Measurements from ENCODE around the gene CNTN2. TPM values are rescaled to one million over a fixed set of nuclear protein-coding genes. Genes with fewer than 3 reads are reported as not detected.

Gene CNTN2
- total RNA-seq, 2 donors from 2014 or later: not detected

DNA sequence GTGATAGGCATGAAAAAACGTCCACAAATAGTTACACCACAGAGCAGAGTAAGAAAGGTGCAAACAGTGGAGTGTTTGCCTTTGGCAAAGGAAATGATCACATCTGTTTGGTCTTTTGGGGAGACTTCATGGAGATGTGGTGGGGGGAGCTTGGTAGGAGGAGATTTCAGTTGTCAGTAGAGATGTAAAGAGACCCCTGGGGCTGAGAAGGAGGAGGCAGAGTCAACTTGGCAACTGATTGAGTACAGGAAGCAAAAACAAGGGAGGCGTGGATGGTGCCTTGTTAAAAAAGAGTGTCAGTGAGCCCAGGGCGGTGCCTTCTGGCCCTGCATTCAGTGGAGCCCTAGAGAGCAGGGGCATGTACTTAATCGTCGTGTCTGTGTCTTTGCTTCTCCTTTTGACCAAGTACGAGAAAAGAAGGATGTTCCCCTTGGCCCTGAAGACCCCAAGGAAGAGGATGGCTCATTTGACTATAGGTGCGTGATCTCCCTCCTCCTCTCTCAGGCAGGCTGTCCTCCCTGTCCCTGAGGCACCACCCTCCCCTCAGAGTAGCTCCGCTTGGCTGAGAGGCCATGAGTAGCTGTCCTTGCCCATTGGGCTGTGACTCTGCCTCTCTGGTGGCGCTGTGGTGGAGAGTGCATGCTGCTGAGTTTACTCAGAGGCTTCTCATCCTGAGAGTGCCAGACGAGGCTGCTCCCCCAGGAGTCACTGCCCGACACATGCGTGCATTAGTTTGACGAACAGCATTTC is 30.4 kb upstream of the CNTN2 start:
- Mint-ChIP-seq H3K27ac (no peak overlapping the region), H3K36me3 (ENCODE audit: low read depth) (no peaks in the 10 kb centered on the region), H3K27me3 (peaks cover 49% of the 10 kb centered on the region), H3K4me1 (peaks cover 4% of the 10 kb centered on the region), H3K4me3 (no peak overlapping the region)
- no peaks in the 10 kb centered on the region for H3K9me3 ChIP-seq (ENCODE audit: control insufficient read depth, low read length, poor library complexity, severe bottlenecking)
- DNase-seq: no peak
- no peak for ATAC-seq

DNA sequence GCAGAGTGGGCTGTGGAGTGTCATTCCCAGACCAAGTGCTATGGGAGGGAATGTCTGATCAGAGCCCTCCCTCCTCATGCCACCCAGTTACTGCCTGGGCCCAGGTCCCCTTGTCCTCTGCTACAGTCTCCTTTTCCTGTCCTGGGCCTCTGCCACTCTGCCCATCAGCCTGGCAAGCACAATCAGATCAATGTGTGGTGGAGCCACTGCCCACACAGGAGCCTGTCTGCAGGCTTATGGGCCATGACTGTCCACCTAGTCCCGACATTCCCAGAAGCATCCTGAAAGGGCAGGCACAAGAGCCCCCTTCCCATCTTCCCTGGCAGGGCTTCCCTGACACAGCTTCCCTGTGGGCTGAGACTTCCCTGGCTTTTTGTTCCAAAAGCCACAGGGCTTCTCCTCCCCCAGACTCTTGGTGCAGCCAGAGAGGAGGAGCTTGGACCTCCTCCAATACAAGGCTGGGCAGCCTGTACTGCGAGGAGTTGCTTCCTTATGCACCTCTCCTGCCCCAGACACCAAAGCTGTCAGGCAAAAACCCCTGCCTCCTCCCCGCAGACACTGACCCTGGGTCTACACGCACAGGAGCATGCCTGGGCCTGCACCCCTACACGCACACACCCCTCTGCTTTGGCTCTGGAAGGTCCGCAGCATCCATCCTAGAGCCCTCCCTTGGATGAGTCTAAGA is 29.2 kb upstream of the CNTN2 start:
- Mint-ChIP-seq H3K36me3 (ENCODE audit: low read depth) (no peaks in the 10 kb centered on the region), H3K4me3 (no peak overlapping the region), H3K27ac (no peak overlapping the region), H3K27me3 (peaks cover 51% of the 10 kb centered on the region), H3K4me1 (peaks cover 2% of the 10 kb centered on the region)
- no peaks in the 10 kb centered on the region for H3K9me3 ChIP-seq (ENCODE audit: control insufficient read depth, low read length, poor library complexity, severe bottlenecking)
- ATAC-seq (no peak), DNase-seq (no peak)

DNA sequence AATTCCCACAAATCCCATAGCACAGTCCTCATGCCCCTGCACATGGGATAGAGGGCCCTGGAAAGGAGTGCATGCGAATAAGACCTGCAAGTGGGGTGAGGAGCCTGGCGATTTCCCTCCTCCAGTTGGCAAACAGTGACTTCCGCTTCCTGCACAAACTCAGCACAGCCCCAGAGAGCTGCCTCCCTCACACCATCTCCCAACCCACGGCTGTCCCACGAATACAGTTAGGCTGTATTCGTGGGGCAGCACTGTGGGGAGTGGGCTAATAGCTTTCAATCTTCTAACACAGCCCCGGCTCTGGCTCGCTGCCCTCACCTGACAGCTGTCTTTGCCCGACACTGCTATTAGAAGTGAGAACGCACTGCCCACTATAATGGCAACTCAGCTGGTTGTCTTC is 28.2 kb upstream of the CNTN2 start:
- Mint-ChIP-seq H3K27me3 (peaks cover 52% of the 10 kb centered on the region), H3K4me1 (peaks cover 2% of the 10 kb centered on the region), H3K36me3 (ENCODE audit: low read depth) (no peaks in the 10 kb centered on the region), H3K27ac (no peak overlapping the region), H3K4me3 (no peak overlapping the region)
- ATAC-seq (no peak), DNase-seq (no peak)
- no peaks in the 10 kb centered on the region for H3K9me3 ChIP-seq (ENCODE audit: control insufficient read depth, low read length, poor library complexity, severe bottlenecking)

DNA sequence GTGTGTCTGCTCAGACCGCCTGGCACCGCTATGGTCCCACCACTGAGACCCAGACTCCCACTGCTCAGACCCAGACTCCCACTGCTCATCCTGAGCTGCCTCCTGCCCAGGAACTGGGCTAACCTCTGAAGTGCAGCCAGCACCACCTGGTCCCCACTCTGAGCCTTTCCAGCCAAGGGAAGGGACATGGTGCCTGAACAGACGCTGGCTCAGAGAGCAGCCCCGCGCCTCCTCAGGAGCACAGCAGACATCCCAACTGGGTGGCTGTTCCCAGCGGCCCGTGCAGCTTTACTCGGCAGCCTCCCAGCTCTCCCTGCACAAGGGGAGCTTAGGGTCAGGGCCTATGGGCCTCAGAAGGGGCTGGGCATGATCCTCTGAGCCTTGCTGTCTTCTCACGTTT is 27.8 kb upstream of the CNTN2 start:
- Mint-ChIP-seq H3K4me1 (peaks cover 2% of the 10 kb centered on the region), H3K27me3 (peaks cover 55% of the 10 kb centered on the region), H3K27ac (no peak overlapping the region), H3K4me3 (no peak overlapping the region), H3K36me3 (ENCODE audit: low read depth) (no peaks in the 10 kb centered on the region)
- no peaks in the 10 kb centered on the region for H3K9me3 ChIP-seq (ENCODE audit: control insufficient read depth, low read length, poor library complexity, severe bottlenecking)
- DNase-seq: no peak
- ATAC-seq: no peak

DNA sequence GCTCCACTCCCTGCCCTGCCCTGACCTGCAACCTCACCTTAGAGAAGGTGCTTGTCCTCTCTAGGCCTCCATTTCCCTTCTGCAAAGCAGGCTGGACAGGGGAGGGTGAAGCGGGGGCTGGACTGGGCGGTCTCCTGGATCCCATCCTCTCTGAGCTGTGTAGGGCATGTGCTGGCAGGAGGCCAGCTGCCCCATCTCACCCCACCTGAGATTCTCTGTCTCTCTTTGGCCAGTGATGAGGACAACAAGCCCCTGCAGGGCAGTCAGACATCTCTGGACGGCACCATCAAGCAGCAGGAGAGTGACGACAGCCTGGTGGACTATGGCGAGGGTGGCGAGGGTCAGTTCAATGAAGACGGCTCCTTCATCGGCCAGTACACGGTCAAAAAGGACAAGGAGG is 26.9 kb upstream of the CNTN2 start:
- Mint-ChIP-seq H3K27ac (no peak overlapping the region), H3K36me3 (ENCODE audit: low read depth) (no peaks in the 10 kb centered on the region), H3K4me3 (no peak overlapping the region), H3K4me1 (peaks cover 2% of the 10 kb centered on the region), H3K27me3 (peaks cover 63% of the 10 kb centered on the region)
- ATAC-seq: no peak
- no peak for DNase-seq
- H3K9me3 ChIP-seq (ENCODE audit: control insufficient read depth, low read length, poor library complexity, severe bottlenecking): no peaks in the 10 kb centered on the region

DNA sequence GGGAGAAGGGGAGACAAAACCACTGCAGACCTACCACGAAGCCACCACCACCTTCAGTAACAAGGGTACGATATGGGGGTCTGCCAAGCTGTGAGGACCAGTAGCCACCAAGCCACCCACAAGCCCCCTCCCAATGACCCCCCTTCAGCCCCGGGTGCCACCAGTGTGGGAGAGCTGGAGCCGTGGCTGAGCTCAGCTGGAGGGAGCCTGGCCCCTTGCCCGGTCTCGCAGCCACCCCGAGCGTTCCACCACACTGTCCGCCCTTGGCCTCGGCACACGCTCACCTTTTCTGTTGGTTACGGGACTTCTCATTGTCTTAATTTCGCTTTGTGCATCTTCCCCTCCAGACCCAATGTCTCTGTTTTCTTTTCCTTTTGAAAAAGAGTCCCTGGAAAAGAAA is 26.4 kb upstream of the CNTN2 start:
- Mint-ChIP-seq H3K4me1 (peaks cover 2% of the 10 kb centered on the region), H3K27ac (no peak overlapping the region)
- no peak for ATAC-seq

DNA sequence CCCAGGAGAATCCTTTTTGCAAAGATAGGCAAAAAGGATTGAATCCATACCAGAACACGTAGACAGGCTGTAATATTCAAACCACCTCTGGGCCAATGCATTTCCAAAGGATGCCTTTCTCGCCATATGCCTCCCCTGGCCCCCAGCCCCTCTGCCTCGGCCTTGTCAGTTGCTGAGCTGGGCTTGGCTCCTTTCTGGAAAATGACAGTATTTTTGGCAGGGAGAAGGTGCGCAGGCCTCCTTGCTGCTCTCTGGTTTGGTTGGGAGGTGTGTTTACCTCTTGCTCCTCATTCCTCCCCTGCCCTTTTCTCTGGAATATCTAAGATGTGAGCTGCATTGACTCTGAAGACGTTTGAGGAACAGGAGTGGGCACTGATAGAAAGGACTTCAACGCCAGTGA is 26.0 kb upstream of the CNTN2 start:
- no peak overlapping the region for H3K4me3 Mint-ChIP-seq
- H3K27ac Mint-ChIP-seq: no peak overlapping the region
- H3K9me3 ChIP-seq (ENCODE audit: control insufficient read depth, low read length, poor library complexity, severe bottlenecking): no peaks in the 10 kb centered on the region
- no peaks in the 10 kb centered on the region for H3K36me3 Mint-ChIP-seq (ENCODE audit: low read depth)
- peaks cover under 1% of the 10 kb centered on the region for H3K4me1 Mint-ChIP-seq
- no peak for ATAC-seq
- H3K27me3 Mint-ChIP-seq: peaks cover 61% of the 10 kb centered on the region
- DNase-seq: no peak

More for the DNA sequence above, 26.4 kb upstream of the CNTN2 start:
- Mint-ChIP-seq H3K4me3 (no peak overlapping the region), H3K36me3 (ENCODE audit: low read depth) (no peaks in the 10 kb centered on the region), H3K27me3 (peaks cover 63% of the 10 kb centered on the region)
- no peak for DNase-seq
- H3K9me3 ChIP-seq (ENCODE audit: control insufficient read depth, low read length, poor library complexity, severe bottlenecking): no peaks in the 10 kb centered on the region

DNA sequence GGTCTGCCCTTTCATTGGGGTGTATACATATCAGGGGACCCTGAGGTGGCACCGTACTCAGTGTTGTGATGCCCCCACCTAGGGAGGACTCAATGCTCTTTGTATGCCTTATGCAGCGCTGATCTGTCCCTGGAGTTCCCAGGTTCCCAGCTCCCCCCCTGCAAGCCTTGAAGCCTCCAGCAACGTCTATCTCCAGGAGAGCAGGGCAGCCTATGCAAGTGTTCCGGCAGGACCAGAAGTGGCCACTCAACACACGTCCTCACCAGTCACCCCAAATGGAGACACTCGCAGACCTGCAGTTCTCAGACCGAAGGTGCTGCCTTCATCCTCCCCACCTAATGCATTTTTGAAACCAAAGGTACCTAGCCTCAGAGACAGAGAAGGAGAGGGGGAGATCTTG is 25.2 kb upstream of the CNTN2 start:
- Mint-ChIP-seq H3K36me3 (ENCODE audit: low read depth) (no peaks in the 10 kb centered on the region), H3K4me1 (no peaks in the 10 kb centered on the region), H3K27ac (no peak overlapping the region), H3K27me3 (peaks cover 61% of the 10 kb centered on the region), H3K4me3 (no peak overlapping the region)
- DNase-seq: no peak
- no peaks in the 10 kb centered on the region for H3K9me3 ChIP-seq (ENCODE audit: control insufficient read depth, low read length, poor library complexity, severe bottlenecking)
- no peak for ATAC-seq

DNA sequence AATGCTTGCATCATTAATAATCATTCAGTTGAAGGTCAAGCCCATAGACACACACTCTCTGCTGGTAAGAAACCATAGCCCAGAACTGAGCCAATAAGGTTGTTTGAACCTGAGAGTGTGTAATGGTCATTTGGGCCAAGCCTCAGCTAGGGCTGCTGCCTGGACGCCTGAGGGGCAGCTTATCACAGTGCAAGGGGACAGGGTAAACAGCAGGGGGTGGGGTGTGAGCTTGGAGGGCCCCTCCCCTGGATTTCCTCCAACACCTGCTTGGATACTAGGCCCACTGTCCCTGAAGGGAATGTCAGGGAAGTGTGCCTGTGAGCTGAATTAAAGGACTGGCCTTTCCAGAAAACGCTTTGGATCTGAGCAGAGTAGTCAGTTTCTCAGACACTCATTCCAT is 24.6 kb upstream of the CNTN2 start:
- no peak overlapping the region for H3K27ac Mint-ChIP-seq
- peaks cover 59% of the 10 kb centered on the region for H3K27me3 Mint-ChIP-seq
- DNase-seq (no peak), ATAC-seq (no peak)
- H3K36me3 Mint-ChIP-seq (ENCODE audit: low read depth): no peaks in the 10 kb centered on the region
- no peaks in the 10 kb centered on the region for H3K4me1 Mint-ChIP-seq
- H3K4me3 Mint-ChIP-seq: no peak overlapping the region
- no peaks in the 10 kb centered on the region for H3K9me3 ChIP-seq (ENCODE audit: control insufficient read depth, low read length, poor library complexity, severe bottlenecking)

DNA sequence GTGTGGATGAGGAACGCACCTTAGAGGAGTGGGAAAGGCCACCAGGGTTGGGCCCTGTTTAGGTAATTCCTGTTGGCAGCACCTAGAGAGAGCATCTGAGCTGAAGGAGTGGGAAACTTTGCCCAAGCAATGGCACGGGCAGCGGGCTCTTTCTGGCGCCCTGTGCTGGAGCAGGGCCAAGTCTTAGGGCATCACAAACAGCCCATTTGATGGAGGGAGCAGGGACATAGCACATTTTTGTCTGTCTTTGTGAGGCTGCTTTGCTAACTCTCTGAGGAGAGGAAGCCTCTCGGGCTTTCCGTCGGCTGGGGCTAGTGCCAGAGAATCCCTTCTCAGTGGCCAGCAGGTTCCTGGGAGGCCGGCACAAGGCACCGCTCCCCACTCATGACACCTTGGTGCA is 22.5 kb upstream of the CNTN2 start:
- H3K27ac Mint-ChIP-seq: no peak overlapping the region
- no peak overlapping the region for H3K4me3 Mint-ChIP-seq
- peaks cover 53% of the 10 kb centered on the region for H3K27me3 Mint-ChIP-seq
- no peaks in the 10 kb centered on the region for H3K4me1 Mint-ChIP-seq
- H3K9me3 ChIP-seq (ENCODE audit: control insufficient read depth, low read length, poor library complexity, severe bottlenecking): no peaks in the 10 kb centered on the region
- ATAC-seq (no peak), DNase-seq (no peak)
- no peaks in the 10 kb centered on the region for H3K36me3 Mint-ChIP-seq (ENCODE audit: low read depth)

DNA sequence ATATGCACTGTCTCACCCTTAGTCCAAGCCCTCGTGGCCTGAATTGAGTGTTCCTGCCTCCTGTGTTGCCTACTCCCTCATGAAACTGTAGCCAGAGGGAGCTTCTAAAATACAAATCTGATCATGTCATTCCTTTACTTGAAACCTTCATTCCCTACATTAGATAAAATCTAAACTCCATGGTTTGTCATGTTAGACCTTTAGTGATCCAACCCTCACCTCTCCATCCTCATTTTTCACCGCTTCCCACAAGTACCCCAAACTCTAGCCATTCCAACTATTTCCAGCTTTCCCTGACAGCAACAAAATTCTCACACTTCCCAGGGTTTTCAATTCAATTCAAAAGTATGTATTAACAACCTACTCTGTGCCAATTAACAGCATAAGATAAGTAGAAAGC is 18.3 kb upstream of the CNTN2 start:
- no peak overlapping the region for H3K27ac Mint-ChIP-seq
- H3K4me3 Mint-ChIP-seq: no peak overlapping the region
- no peaks in the 10 kb centered on the region for H3K9me3 ChIP-seq (ENCODE audit: control insufficient read depth, low read length, poor library complexity, severe bottlenecking)
- H3K27me3 Mint-ChIP-seq: peaks cover 45% of the 10 kb centered on the region
- no peaks in the 10 kb centered on the region for H3K36me3 Mint-ChIP-seq (ENCODE audit: low read depth)
- no peak for DNase-seq
- H3K4me1 Mint-ChIP-seq: peaks cover 3% of the 10 kb centered on the region
- ATAC-seq: no peak

DNA sequence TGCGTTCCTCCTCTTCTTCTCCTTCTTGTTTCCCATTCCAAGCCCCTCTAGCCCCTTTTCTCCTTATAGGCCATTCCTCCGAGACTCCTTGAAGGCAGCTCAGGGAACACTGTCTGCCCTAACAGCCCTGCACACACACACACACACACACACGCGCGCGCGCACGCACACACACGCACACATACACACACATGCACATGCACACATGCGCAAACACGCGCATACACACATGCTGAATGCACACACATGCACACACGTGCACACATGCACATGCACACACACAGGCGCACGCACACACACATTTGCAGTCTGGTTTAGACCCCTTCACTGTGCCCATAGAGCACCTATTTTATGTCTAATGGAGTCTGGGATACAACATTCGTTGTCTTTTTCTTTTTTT is 17.8 kb upstream of the CNTN2 start:
- DNase-seq (no peak), ATAC-seq (no peak)
- no peaks in the 10 kb centered on the region for H3K9me3 ChIP-seq (ENCODE audit: control insufficient read depth, low read length, poor library complexity, severe bottlenecking)
- no peak overlapping the region for H3K27ac Mint-ChIP-seq
- peaks cover 45% of the 10 kb centered on the region for H3K27me3 Mint-ChIP-seq
- no peak overlapping the region for H3K4me3 Mint-ChIP-seq
- peaks cover 3% of the 10 kb centered on the region for H3K4me1 Mint-ChIP-seq
- peaks cover 2% of the 10 kb centered on the region for H3K36me3 Mint-ChIP-seq (ENCODE audit: low read depth)

DNA sequence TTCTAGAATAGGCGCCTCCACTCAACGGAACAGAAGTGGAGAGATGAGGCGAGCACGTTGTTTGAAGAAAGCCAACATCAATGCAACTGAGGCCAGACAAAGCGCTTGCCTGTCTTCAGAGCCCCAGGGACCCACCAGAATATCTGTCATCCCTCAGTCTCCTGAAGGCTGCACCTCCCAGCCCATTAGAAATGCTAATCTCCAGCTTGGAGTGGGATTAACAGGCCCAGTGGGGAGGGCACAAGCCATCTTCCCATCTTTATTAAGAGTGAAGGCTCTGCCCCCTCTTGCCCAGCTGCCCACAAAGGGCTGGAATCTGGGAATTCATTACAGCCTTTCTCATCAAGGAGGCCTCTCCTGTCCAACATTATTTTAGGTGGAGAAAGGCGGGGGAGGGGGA is 16.8 kb upstream of the CNTN2 start:
- H3K9me3 ChIP-seq (ENCODE audit: control insufficient read depth, low read length, poor library complexity, severe bottlenecking): no peaks in the 10 kb centered on the region
- ATAC-seq: no peak
- Mint-ChIP-seq H3K27ac (no peak overlapping the region), H3K27me3 (peaks cover 46% of the 10 kb centered on the region), H3K36me3 (ENCODE audit: low read depth) (peaks cover 2% of the 10 kb centered on the region), H3K4me1 (peaks cover 3% of the 10 kb centered on the region), H3K4me3 (no peak overlapping the region)
- DNase-seq: no peak

DNA sequence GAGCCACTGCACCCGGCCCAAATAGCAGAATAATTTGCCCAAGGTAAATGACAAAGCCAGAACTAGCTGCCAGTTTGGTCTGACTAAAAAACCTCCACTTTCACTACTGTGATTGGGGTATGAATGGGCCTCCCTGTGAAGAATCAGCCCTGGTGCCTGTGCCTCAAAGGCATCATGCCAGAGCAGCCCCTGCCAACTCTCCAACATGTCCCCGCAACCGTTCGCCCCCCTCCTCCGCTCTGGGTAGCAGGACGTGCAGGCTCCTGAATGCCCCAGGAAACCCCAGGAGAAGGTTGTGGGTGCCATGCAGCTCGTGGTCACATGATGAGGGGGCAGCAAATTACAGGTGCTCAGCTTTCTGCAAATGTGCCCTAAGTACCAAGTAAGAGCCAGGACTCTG is 14.6 kb upstream of the CNTN2 start:
- DNase-seq: no peak

More for the DNA sequence above, 14.6 kb upstream of the CNTN2 start:
- no peaks in the 10 kb centered on the region for H3K9me3 ChIP-seq (ENCODE audit: control insufficient read depth, low read length, poor library complexity, severe bottlenecking)
- Mint-ChIP-seq H3K4me1 (peaks cover 3% of the 10 kb centered on the region), H3K36me3 (ENCODE audit: low read depth) (peaks cover 2% of the 10 kb centered on the region), H3K27ac (no peak overlapping the region), H3K27me3 (peaks cover 50% of the 10 kb centered on the region), H3K4me3 (no peak overlapping the region)
- no peak for ATAC-seq

Measured in T-helper 17 cell (primary cell).